ENCODE results near the gene FN3KRP. TPM values are rescaled to one million over a fixed set of nuclear protein-coding genes. Genes with fewer than 3 reads are reported as not detected.

FN3KRP gene
- total and polyA plus RNA-seq, 10 of the 15 experiments (the other 5 are each of a cell fraction or from before 2014, with no cell fraction given), result 1.8 to 50.5 (median 26.5) TPM

- no TSS peak for BruUV-seq (replicated peaks)
- WGBS (ENCODE audit: insufficient coverage, insufficient replicate concordance, low lambda C conversion rate, missing lambda C conversion rate), result 76% methylated on average over 28 of the region's 35 CpGs
- ATAC-seq (no peak), FAIRE-seq (no peak), DNase-seq (ENCODE audit: low read depth, low spot score) (no peak)
- Histone ChIP-seq H3K27ac (ENCODE audit: control insufficient read depth, insufficient read depth) (no peak overlapping the region), H2AFZ (ENCODE audit: control insufficient read depth, low read depth, low read length) (no peak overlapping the region), H3K27me3 (replicated peaks in 1 of 2; ENCODE audit: control insufficient read depth in 2 of 2, insufficient read depth in 2 of 2, low read length in 1 of 2) (no peaks in the 10 kb centered on the region), H4K20me1 (ENCODE audit: control insufficient read depth, insufficient read depth) (no peaks in the 10 kb centered on the region), H3K9me3 (replicated peaks; ENCODE audit: control insufficient read depth, insufficient read depth, low read length) (no peaks in the 10 kb centered on the region), H3K79me2 (ENCODE audit: control insufficient read depth, insufficient read depth, low read length) (peaks cover 13% of the 10 kb centered on the region), H3K9ac (ENCODE audit: control insufficient read depth, insufficient read depth, low read length) (no peak overlapping the region), H3K4me3 (no peak overlapping the region), H3K4me1 (ENCODE audit: control insufficient read depth, insufficient read depth, low read length) (peaks cover 9% of the 10 kb centered on the region), H3K36me3 (ENCODE audit: control insufficient read depth in 2 of 2, insufficient read depth in 2 of 2, low read length in 1 of 2) (no peaks in the 10 kb centered on the region), H3K4me2 (ENCODE audit: control insufficient read depth, insufficient read depth) (no peak overlapping the region)
- ChIA-PET SMC1A (ENCODE audit: uncharacterized antibody, unreplicated experiment) (interaction anchor here (0.9 kb wide), 1 partner anchor 27 kb away, joined by 4 read pairs; no protein-coding TSS in a partner anchor), POLR2A (no interaction called here), CTCF (no interaction called here), RAD21 (ENCODE audit: unreplicated experiment) (no interaction called here)
- in situ Hi-C loops (cut with MboI) (no loop called here), intact Hi-C loops (cut with micrococcal nuclease; ENCODE audit: unreplicated experiment) (no loop called here)
- TF ChIP-seq TCF12 (IDR thresholded peaks at IDR 0.05; ENCODE audit: low read depth, low read length), result no peak
- no peak for TF ChIP-seq ETV6 (conservative IDR thresholded peaks at IDR 0.05 in 1 of 2, IDR thresholded peaks at IDR 0.05 in 1 of 2; ENCODE audit: borderline replicate concordance in 1 of 2, low read depth in 1 of 2)
- TF ChIP-seq BACH1 (IDR thresholded peaks at IDR 0.05; ENCODE audit: borderline replicate concordance), result no peak
- TF ChIP-seq, protein P1, sequence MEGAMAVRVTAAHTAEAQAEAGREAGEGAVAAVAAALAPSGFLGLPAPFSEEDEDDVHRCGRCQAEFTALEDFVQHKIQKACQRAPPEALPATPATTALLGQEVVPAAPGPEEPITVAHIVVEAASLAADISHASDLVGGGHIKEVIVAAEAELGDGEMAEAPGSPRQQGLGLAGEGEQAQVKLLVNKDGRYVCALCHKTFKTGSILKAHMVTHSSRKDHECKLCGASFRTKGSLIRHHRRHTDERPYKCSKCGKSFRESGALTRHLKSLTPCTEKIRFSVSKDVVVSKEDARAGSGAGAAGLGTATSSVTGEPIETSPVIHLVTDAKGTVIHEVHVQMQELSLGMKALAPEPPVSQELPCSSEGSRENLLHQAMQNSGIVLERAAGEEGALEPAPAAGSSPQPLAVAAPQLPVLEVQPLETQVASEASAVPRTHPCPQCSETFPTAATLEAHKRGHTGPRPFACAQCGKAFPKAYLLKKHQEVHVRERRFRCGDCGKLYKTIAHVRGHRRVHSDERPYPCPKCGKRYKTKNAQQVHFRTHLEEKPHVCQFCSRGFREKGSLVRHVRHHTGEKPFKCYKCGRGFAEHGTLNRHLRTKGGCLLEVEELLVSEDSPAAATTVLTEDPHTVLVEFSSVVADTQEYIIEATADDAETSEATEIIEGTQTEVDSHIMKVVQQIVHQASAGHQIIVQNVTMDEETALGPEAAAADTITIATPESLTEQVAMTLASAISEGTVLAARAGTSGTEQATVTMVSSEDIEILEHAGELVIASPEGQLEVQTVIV (IDR thresholded peaks at IDR 0.05; ENCODE audit: borderline replicate concordance, partially characterized antibody), result no peak
- no peak for TF ChIP-seq POLR2AphosphoS2 (IDR thresholded peaks at IDR 0.05; ENCODE audit: low read depth, low read length)
- TF ChIP-seq YY1 (IDR thresholded peaks at IDR 0.05; ENCODE audit: low read depth, low read length), result no peak
- TF ChIP-seq SREBF2 (IDR thresholded peaks at IDR 0.05; ENCODE audit: low read length), result no peak
- no peak for TF ChIP-seq USF1 (IDR thresholded peaks at IDR 0.05; ENCODE audit: borderline replicate concordance, extremely low read length, insufficient read depth, low read depth, low read length)
These were observed 3.3 kb upstream of the FN3KRP start for GRCh38 chr17:82713071-82713723.

Data from GM12878 (cell line).